ENCODE data around the gene LCN15.
A peak's percentile ranks its signal among the peaks of the same experiment; 100 is the strongest.
"Not testable (repeated sequence)": the region's sequence is repeated elsewhere in the genome, so short reads cannot be mapped to it uniquely, and the experiment has no call there.

Gene LCN15

GRCh38 chr9:136714096-136714892, 50.0 kb downstream of the LCN15 start:
- H3K36me3 Mint-ChIP-seq, result no peaks in the 10 kb centered on the region
- no peak overlapping the region for H3K27ac Mint-ChIP-seq
- peaks cover 21% of the 10 kb centered on the region for H3K27me3 Mint-ChIP-seq
- no peaks in the 10 kb centered on the region for H3K9me3 Mint-ChIP-seq
- H3K4me1 Mint-ChIP-seq, result peaks cover 18% of the 10 kb centered on the region
- DNase-seq (ENCODE audit: low spot score in 2 of 2) (no peak), ATAC-seq (ENCODE audit: low read depth) (no peak)
- H3K4me3 Mint-ChIP-seq, result peak overlapping the region; percentile 46

DNA sequence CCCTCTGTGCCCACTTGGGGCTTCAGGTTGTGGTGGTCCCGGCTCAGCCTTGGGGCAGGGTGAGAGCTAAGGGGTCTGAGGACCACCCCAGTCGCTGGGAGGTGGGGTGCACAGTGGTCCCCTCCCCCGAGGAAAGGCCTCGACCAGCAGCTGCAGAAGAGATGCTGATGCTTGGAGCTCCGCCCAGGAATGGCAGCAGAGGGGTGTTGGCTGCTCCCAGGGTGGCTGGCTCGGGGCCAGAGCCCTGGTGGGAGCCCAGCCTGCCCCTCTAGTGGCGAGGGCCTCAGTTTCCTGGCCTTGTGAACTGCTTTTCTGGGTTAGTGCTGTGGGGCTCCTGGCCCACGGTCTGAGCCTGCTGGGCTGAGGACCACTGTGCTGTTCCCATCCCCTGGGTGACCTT, 50.8 kb downstream of the LCN15 start:
- ATAC-seq (ENCODE audit: low read depth) (peak; percentile 9), DNase-seq (ENCODE audit: low spot score in 2 of 2) (no peak)
- Mint-ChIP-seq H3K27me3 (peaks cover 21% of the 10 kb centered on the region), H3K4me1 (peaks cover 15% of the 10 kb centered on the region), H3K36me3 (no peaks in the 10 kb centered on the region), H3K4me3 (peak overlapping the region; percentile 46), H3K27ac (no peak overlapping the region), H3K9me3 (no peaks in the 10 kb centered on the region)

DNA sequence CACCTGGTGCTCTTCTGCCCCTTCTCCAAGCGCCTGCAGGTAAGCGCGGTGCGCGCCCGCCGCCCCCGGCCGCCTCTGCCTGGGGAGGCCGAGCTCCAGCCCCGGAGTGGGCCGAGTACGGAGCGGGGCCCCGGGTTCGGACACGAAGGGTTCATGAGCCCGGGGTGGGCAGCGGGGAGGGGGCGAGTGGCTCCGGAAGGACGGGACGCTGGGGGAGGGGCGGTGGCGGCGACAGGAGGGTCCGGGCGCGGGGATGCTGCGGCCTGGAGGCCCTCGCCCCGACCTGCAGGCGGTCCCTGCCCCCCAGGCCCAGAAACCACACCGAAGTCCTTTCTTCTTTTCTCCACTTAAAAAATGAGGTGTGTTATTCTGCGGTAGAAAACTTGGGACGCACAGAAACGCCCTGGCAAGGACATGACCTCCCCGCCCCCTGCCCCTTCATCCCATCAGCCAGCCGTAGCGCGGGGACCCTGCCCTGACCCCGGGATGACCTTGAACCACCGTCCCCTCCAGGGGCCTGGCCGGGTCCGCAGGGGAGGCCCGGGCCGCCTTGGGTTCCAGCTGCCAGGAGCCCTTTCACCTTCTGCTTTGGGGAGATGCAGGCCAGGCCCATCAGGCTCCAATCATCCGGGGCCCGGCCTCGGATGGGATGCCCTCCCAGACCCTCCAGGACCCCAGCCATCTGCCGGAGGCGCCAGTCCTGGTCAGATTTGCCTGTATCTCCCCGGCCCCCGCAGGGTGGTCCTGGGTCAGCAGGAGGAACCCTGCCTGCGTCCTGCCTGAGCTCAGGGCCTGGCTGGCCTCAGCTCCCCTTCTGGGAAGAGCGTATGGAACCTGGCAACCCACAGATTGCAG, 51.4 kb downstream of the LCN15 start:
- Mint-ChIP-seq H3K36me3 (no peaks in the 10 kb centered on the region), H3K4me1 (peaks cover 13% of the 10 kb centered on the region), H3K4me3 (peak overlapping the region; percentile 39), H3K9me3 (no peaks in the 10 kb centered on the region), H3K27ac (no peak overlapping the region), H3K27me3 (peaks cover 21% of the 10 kb centered on the region)
- ATAC-seq (ENCODE audit: low read depth) (peak; percentile 7), DNase-seq (ENCODE audit: low spot score in 2 of 2) (no peak)

DNA sequence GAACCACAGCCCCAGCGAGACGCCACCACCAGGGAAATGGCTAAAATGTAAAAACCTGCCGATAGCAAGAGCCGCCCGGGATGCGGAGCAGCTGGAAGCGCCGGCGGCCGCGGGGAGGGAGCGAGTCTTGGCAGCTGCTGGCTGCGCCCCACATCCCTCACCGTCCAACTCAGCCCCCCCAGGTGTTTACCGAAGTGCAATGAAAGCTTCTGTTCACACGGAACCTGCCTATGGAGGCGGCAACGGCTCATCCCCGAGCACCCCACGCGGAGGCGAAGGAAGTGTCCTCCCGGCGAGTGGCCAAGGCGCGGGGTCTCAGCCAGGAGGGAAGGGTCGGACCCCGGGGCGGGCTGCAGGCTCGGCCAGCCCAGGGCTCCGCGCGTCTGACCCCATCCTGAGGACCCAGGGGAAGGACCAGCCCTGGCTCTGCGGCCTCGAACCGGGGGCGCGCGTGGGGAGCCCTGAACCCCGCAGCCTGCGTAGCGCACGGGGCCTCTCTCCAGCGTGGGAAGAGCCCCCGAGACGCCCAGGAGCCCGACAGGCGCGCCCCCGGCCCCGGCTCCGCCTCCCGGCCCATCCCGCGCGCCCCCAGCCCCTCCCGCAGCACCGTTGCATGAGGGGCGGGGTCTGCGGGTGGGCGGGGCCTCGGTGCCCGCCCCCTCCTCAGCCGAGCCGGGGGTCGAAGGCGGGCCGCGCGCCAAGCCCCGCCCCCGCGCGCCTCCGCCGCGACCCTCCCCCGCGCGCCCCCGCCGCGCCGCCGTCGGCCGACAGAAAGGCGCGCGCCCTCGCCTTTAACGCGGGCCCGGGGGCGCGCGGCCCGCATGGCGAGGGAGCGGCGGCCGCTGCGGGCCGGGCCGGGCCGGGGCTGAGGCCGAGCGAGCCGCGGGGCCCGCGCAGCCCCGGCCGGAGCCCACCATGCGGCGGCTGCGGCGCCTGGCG, 52.3 kb downstream of the LCN15 start, which contains the start of gene DIPK1B:
Gene DIPK1B, plus strand, starts transcription at position 822 of the 939 bp plus-strand sequence. Its CDS starts 94 bp downstream, at position 916.
- DNase-seq (ENCODE audit: low spot score in 2 of 2), result no peak
- H3K4me3 Mint-ChIP-seq, result peak within 1 kb of the TSS; percentile 74
- H3K36me3 Mint-ChIP-seq, result no peaks in the 10 kb centered on the region
- peaks cover 13% of the 10 kb centered on the region for H3K4me1 Mint-ChIP-seq
- ATAC-seq (ENCODE audit: low read depth), result peak; percentile 47
- no peaks in the 10 kb centered on the region for H3K9me3 Mint-ChIP-seq
- no peak within 1 kb of the TSS for H3K27ac Mint-ChIP-seq
- H3K27me3 Mint-ChIP-seq, result peaks cover 21% of the 10 kb centered on the region

DNA sequence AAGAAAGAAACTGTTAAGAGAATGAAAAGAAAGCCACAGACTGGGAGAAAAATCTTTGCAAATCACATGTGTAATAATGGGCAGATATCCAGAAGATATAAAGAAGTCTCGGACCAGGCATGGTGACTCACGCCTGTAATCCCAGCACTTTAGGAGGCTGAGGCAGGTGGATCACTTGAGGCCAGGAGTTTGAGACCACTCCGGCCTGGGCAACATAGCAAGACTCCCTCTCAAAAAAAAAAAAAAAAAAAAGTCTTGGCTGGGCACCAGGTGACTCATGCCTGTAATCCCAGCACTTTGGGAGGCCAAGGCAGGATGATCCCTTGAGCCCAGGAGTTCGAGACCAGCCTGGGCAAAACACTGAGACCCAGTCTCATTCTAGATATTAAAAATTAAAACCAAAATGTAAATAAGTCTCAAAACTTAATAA, 53.1 kb downstream of the LCN15 start:
- H3K4me1 Mint-ChIP-seq, result peaks cover 13% of the 10 kb centered on the region
- H3K27ac Mint-ChIP-seq; H3K4me3 Mint-ChIP-seq; ATAC-seq (ENCODE audit: low read depth); DNase-seq (ENCODE audit: low spot score in 2 of 2); H3K9me3 Mint-ChIP-seq; H3K36me3 Mint-ChIP-seq: not testable (repeated sequence)
- H3K27me3 Mint-ChIP-seq, result peaks cover 19% of the 10 kb centered on the region

- Mint-ChIP-seq H3K36me3 (no peaks in the 10 kb centered on the region), H3K4me1 (peaks cover 13% of the 10 kb centered on the region), H3K27me3 (peaks cover 16% of the 10 kb centered on the region), H3K4me3 (no peak overlapping the region), H3K9me3 (no peaks in the 10 kb centered on the region), H3K27ac (no peak overlapping the region)
- no peak for ATAC-seq (ENCODE audit: low read depth)
- no peak for DNase-seq (ENCODE audit: low spot score in 2 of 2)
Measured at GRCh38 chr9:136710543-136710942, 53.8 kb downstream of the LCN15 start.
